Amygdala (tissue), 56 donors: Measurements from ENCODE around the gene MISFA.
"Not testable (repeated sequence)": the region's sequence is repeated elsewhere in the genome, so short reads cannot be mapped to it uniquely, and the experiment has no call there.

Experiments
- DNase-seq, 56 donors: peaks; one replicate each; lab custom pipeline; 2025; lab: John Stamatoyannopoulos, UW

MISFA gene

GRCh38 chr11:18617688-18618341 is 18.2 kb downstream of the MISFA start:
- DNase-seq = no peak

GRCh38 chr11:18618342-18619025 is 18.9 kb downstream of the MISFA start:
- no peak for DNase-seq

DNA sequence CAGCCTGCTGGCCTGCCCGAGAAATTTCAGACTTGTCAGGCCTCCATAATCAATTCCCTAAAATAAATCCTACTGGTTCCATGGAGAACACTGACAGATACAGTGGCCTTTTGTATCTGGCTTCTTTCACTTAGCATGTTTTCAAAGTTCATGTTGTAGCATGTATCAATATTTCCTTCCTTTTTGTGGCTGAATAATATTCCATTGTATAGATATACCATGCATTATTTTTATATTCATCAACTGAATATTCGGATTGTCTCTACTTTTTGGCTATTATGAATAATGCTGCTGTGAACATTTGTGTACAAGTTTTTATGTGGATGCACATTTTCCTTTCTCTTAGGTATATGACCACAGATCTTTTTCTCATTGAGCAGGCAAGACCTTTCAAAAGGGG is 24.1 kb downstream of the MISFA start:
- DNase-seq = no peak

DNA sequence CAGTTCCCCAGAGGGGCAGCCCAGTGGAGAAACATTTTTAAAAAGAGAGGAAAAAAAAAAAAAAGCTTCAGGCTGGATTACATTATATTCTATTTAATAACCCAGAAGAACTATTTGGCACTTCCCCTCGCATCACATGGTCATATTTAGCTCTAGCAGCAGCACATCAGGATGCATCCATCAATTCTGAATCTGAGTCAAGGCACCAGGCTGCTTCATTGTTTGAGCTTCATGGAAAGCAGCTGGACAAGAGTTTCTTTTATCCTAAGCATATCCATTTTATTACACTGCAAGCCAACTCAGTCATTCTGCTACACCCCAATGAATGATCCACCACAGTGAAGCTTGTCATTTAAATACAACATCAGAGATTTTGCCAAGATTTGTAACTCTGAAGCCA is 24.6 kb downstream of the MISFA start:
- no peak for DNase-seq

- DNase-seq = no peak
These were observed 33.3 kb downstream of the MISFA start for GRCh38 chr11:18632841-18633240.

DNA sequence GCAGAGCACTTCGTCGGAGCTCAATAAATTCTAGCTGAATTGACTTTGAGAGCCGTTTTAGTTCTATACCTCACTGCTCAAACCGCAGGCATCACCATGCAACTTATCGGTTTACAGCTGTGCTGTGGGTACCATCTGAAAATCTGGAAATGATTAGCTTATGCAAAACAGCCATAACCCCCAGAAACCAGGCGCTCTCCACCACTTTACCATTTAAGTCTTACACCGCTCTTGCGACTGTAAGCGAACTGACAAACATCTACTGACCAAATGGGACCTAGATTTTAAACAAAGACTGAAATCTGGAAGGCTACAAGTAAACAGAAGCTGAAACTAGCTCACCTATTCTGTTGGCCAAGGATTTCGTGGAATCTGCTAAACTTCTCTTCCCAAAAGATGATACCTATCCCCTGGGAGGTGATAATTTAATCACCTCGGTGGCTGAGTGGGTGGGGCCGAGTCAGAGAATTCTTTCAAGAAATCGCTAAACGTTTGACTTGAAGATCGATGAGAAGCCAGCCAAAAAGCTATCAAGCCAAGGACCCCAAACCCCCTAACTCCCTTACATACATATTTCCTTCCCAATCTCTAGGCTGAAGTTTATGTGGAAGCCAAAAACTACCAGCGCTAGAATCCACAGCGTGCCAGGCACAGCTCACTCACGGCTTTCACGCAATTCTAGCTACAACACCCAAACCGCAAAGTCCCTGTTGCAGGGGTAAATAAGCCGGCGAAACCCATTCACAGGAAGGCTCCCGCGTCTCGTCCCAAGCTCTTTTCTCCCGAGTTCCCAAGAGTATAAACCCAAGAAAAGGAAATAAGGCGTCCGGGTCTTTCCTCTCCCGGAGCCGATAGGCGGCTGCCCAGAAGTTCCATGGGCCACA is 33.9 kb downstream of the MISFA start:
- peak in 2 of 56 donors; percentile 36 to 58 for DNase-seq

GRCh38 chr11:18634140-18635032 is 34.8 kb downstream of the MISFA start, which contains the start of gene SPTY2D1:
TSS of gene SPTY2D1 (minus strand) at chr11:18634342. CDS start at chr11:18634257, 85 bp downstream.
- DNase-seq = peak; percentile 74 to 99 (median 98)

DNA sequence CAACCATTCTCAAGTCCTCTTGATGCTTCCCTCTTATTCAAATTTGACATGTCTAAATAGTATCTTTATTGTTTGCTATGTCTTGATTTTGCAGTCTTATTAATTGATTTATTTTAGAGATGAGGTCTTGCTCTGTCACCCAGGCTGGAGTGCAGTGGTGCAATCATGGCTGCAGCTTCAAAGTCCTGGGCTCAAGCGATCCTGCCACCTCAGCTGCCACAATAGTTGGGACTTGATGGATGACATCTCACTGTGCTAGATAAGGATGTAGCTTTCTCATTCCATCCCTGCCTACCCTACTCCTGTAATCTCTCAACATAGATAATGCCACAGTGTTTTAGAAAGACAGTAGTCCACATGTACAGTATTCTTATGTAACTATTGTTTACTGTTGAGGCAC is 42.1 kb downstream of the MISFA start:
- DNase-seq = no peak

DNA sequence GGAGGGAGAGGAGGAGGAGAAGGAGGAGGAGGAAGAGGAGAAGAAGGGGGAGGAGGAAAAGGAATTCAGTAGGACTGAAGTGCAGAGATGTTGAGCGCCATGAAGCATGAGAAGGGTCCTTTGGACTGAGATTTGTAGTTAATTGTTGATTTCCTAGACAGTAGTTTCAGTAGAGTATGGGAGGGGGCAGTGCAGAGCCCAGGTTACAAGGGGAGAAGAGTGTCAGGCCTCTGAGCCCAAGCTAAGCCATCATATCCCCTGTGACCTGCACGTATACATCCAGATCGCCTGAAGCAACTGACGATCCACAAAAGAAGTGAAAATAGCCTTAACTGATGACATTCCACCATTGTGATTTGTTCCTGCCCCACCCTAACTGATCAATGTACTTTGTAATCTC is 43.4 kb downstream of the MISFA start:
- DNase-seq = not testable (repeated sequence)

GRCh38 chr11:18650353-18650752 is 50.8 kb downstream of the MISFA start:
- no peak for DNase-seq

DNA sequence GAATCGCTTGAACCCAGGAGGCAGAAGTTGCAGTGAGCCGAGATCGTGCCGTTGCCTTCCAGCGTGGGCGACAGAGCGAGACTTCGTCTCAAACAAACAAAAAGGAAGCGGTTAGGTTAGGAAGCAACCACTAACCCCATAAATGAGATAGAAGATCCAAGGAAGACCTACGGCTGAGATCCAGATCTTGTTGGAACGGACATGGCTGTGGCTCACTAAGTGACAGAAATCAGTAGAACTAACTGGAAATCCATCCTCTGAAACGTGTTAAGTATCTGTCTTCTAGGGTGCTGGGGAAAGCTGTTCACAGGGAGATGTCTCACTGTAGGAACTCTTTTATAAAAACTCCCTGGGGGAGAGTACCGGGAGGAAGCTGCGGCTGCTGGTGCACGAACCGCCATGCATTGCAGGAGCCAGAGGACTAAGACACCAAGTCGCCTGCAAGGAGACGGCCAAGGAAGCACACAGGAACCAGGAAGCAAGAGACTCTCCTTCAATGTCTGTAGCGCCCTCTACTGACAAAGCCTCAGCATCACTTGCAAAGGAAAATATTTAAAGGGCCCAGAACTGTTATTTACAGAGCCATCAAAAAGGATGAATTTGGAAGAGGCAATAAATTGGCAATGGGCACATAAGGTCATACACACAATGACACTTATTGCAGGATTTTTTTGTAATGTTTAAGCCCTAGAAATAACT is 51.4 kb downstream of the MISFA start:
- no peak for DNase-seq
